OCI-LY1 (cell line): ENCODE data around the gene MYO9A.

Source experiments
- H2AFZ ChIP-seq: fragments of 200-600 bp; sonication (generic), shearing (Covaris generic); 2 replicates; pipeline ENCODE4 v1.6.0; 2014; ENCODE audit warnings: antibody characterized with exemption, mild to moderate bottlenecking, low read length
- H3F3A ChIP-seq: fragments of 200-600 bp; sonication (generic), shearing (Covaris generic); 2 replicates; pipeline ENCODE4 v1.6.0; 2014; ENCODE audit warnings: mild to moderate bottlenecking, antibody characterized with exemption, low read length, moderate library complexity; ENCODE audit not compliant: insufficient read depth
- H3K27ac ChIP-seq: fragments of 200-600 bp; sonication (generic); 2 replicates; pipeline ENCODE4 v1.5.1; 2014; ENCODE audit warnings: low read length, mixed run types, mild to moderate bottlenecking, low read depth; ENCODE audit not compliant: poor library complexity, severe bottlenecking
- H3K27me3 ChIP-seq: fragments of 200-600 bp; sonication (generic); 2 replicates; pipeline ENCODE4 v1.6.0; 2014; ENCODE audit warnings: antibody characterized with exemption, mild to moderate bottlenecking, low read length, moderate library complexity; ENCODE audit not compliant: insufficient read depth
- H3K36me3 ChIP-seq: fragments of 200-600 bp; sonication (generic); 2 replicates; pipeline ENCODE4 v1.6.1; 2014; ENCODE audit warnings: mild to moderate bottlenecking, antibody characterized with exemption, low read length, moderate library complexity, mixed read lengths; ENCODE audit not compliant: insufficient read depth
- H3K4me1 ChIP-seq: fragments of 200-600 bp; sonication (generic); 2 replicates; pipeline ENCODE4 v1.5.1; 2014; ENCODE audit warnings: mild to moderate bottlenecking, low read length, moderate library complexity; ENCODE audit not compliant: insufficient read depth, severe bottlenecking
- H3K4me2 ChIP-seq: fragments of 200-600 bp; sonication (generic), shearing (Covaris generic); 2 replicates; pipeline ENCODE4 v1.6.1; 2014; ENCODE audit warnings: low read length
- H3K4me3 ChIP-seq: fragments of 200-600 bp; sonication (generic); 2 replicates; pipeline ENCODE4 v1.5.1; 2014; ENCODE audit warnings: low read length, low read depth, mild to moderate bottlenecking, mixed read lengths; ENCODE audit not compliant: poor library complexity, severe bottlenecking
- H3K79me2 ChIP-seq: fragments of 200-600 bp; shearing (Covaris generic); 2 replicates; pipeline ENCODE4 v1.6.1; 2016; ENCODE audit warnings: mixed run types, low read length, mixed read lengths; ENCODE audit not compliant: insufficient read depth
- H3K9ac ChIP-seq: fragments of 200-600 bp; sonication (generic), shearing (Covaris generic); 2 replicates; pipeline ENCODE4 v1.6.1; 2014; ENCODE audit warnings: mild to moderate bottlenecking, low read length, mixed read lengths
- H3K9me2 ChIP-seq: fragments of 200-600 bp; sonication (generic), shearing (Covaris generic); 2 replicates; pipeline ENCODE4 v1.6.1; 2014; ENCODE audit warnings: low read depth, mild to moderate bottlenecking, low read length, mixed read lengths
- H3K9me3 ChIP-seq: fragments of 200-600 bp; shearing (Covaris generic); 2 replicates; pipeline ENCODE4 v1.6.1; 2014; ENCODE audit warnings: low read length, mixed read lengths
- H4K20me1 ChIP-seq: fragments of 200-600 bp; sonication (generic), shearing (Covaris generic); 2 replicates; pipeline ENCODE4 v1.6.0; 2016; ENCODE audit warnings: mild to moderate bottlenecking, low read length; ENCODE audit not compliant: insufficient read depth
- CTCF ChIP-seq: fragments of 200-600 bp; sonication (generic), shearing (Covaris generic); IDR thresholded peaks from 2 replicates; pipeline ENCODE4 v1.5.1; 2017; ENCODE audit warnings: mild to moderate bottlenecking, antibody characterized with exemption, low read length, moderate library complexity, mixed read lengths
- EZH2 ChIP-seq: fragments of 200-600 bp; sonication (generic), shearing (Covaris generic); IDR thresholded peaks from 2 replicates; pipeline ENCODE4 v1.8.0; 2017; ENCODE audit warnings: borderline replicate concordance, mixed run types, mild to moderate bottlenecking, antibody characterized with exemption, low read length, moderate library complexity, mixed read lengths

MYO9A gene

GRCh38 chr15:71997691-71998090 lies 120.3 kb downstream of the MYO9A start:
- Histone ChIP-seq H3K9me3 (no peaks in the 10 kb centered on the region), H3K27ac (no peak overlapping the region), H3K27me3 (no peaks in the 10 kb centered on the region), H3K9ac (no peak overlapping the region), H3K4me2 (no peak overlapping the region), H3K36me3 (peaks cover 22% of the 10 kb centered on the region), H3K4me1 (no peaks in the 10 kb centered on the region), H3F3A (no peaks in the 10 kb centered on the region), H3K79me2 (no peaks in the 10 kb centered on the region), H4K20me1 (no peaks in the 10 kb centered on the region), H2AFZ (no peak overlapping the region), H3K9me2 (no peaks in the 10 kb centered on the region), H3K4me3 (no peak overlapping the region)
- TF ChIP-seq EZH2 (no peak), CTCF (no peak)

GRCh38 chr15:71975816-71976150 lies 142.2 kb downstream of the MYO9A start:
- Histone ChIP-seq H3K27me3 (no peaks in the 10 kb centered on the region), H3K27ac (no peak overlapping the region), H3F3A (no peaks in the 10 kb centered on the region), H2AFZ (no peak overlapping the region), H3K9me3 (no peaks in the 10 kb centered on the region), H3K4me2 (no peak overlapping the region), H3K36me3 (peaks cover 6% of the 10 kb centered on the region; the same call in 1 of the 2 replicates), H3K9ac (no peak overlapping the region), H4K20me1 (no peaks in the 10 kb centered on the region), H3K79me2 (no peaks in the 10 kb centered on the region), H3K4me3 (no peak overlapping the region), H3K9me2 (no peaks in the 10 kb centered on the region), H3K4me1 (no peaks in the 10 kb centered on the region)
- TF ChIP-seq CTCF = no peak
- TF ChIP-seq EZH2 = no peak

- TF ChIP-seq EZH2 (no peak), CTCF (no peak)
- Histone ChIP-seq H3K9me2 (no peaks in the 10 kb centered on the region), H3K4me1 (no peaks in the 10 kb centered on the region), H3K9ac (no peak overlapping the region), H3K79me2 (no peaks in the 10 kb centered on the region), H3K27ac (no peak overlapping the region), H3K9me3 (no peaks in the 10 kb centered on the region), H3F3A (no peaks in the 10 kb centered on the region), H3K4me3 (no peak overlapping the region), H4K20me1 (no peaks in the 10 kb centered on the region), H3K4me2 (no peak overlapping the region), H3K36me3 (peaks cover 6% of the 10 kb centered on the region; the same call in 1 of the 2 replicates), H3K27me3 (no peaks in the 10 kb centered on the region), H2AFZ (no peak overlapping the region)
Measured at GRCh38 chr15:71974211-71974610, 143.7 kb downstream of the MYO9A start.
